Stimulated activated CD8-positive, alpha-beta memory T cell treated with anti-CD3 and anti-CD28 coated beads, Interleukin-4, amount 100 ng/mL, for 24 hours (primary cell): ENCODE measurements around the gene PCNX3.

Source experiments
- DNase-seq: peaks from one replicate; pipeline ENCODE4 v3.0.0-alpha.2; 2020; ENCODE audit warnings: low read depth

PCNX3 gene

GRCh38 chr11:65599216-65599954 lies 16.2 kb upstream of the PCNX3 start:
- no peak for DNase-seq

DNA sequence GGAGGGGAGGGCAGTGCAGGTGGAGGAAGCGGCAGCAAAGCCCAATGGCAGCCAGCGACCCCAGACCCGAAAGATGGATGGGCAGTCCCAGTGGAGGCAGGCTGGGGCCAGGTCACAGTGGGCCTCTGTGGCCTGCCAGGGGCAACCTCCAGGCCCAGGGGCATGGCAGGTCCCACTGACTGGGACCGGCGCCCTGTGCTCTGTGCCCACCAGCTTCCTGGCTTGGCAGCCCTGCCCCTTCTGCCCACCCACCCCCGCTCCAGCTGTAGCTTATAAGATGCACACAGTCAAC lies 15.7 kb upstream of the PCNX3 start:
- no peak for DNase-seq

DNA sequence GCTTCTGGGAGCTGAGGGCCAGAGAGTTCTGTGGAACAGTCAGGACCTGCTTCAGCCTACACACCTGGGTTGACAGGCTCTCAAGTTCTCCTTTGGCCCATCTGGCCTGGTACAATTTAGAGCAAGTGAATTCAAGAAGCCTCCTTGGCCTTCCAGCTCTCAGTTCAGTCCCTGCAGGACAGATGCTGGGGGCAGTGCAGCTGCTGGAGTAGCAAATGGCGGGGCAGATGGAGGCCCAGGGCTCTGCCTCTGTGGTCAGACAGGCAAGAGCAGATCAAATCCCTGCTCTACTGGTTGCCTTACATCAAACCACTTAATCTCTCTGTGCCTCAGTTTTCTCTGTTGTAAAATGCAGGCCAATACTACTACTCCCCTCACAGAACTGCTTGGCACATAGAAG lies 11.3 kb upstream of the PCNX3 start:
- no peak for DNase-seq

- DNase-seq = no peak
Observed at GRCh38 chr11:65606876-65607613, 8.5 kb upstream of the PCNX3 start.

DNA sequence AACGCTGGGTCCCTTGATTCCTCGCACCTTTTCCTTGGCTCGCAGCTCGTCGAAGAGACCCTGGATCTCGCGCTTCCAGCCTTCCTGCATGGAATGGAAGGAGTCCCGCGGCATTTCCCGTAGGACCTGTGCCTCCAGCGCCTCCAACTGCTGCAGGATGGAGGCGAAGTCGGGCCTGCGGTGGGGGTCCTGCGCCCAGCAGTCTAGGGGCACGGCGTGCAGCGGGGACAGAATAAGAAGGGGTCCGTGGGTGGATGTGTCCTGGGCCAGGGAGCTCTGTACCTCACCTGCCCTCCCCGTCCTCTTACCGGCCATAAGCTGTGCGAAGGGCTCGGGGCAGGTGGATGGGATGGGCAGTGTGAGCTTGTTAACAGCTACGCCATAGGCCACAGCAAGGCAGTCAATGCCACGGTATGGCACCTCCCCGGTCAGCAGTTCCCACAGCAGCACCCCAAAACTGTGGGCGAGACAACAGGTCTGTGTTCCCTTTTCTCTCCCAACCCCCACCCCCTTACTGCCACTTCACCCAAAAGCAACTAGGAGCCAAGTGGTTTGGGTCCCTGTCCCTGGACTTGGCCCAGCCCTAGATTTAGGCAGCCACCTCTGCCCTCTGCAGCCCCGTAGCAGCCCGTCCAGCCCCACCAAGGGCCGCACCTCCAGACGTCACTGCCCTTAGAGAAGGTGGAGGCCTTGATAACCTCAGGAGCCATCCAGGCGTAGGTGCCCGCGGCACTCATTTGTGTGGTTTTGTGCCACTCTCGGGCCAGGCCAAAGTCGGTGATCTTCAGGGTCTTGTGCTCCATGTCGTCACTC lies 7.8 kb upstream of the PCNX3 start:
- DNase-seq = no peak

DNA sequence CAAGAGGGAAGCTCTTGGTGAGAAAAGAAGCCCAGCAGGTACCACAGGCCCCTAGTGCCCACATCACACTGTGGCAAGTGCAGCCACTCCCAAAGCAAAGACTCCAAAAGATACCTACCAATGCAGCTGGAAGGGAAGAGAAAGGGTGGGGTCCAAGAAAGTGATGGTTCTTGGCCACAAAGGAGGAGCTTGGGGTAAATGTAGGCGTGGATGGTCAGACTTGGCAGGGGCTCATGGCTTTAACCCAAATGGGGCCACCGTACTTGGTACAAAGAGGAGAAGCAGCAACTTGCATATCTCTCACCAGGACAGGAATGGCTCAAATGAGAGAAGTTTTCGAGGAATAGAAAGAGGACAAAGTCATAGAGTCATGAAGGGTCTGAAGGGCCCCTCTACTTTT lies 6.3 kb upstream of the PCNX3 start:
- no peak for DNase-seq

- no peak for DNase-seq
Observed at GRCh38 chr11:65609665-65610064, 5.9 kb upstream of the PCNX3 start.

DNA sequence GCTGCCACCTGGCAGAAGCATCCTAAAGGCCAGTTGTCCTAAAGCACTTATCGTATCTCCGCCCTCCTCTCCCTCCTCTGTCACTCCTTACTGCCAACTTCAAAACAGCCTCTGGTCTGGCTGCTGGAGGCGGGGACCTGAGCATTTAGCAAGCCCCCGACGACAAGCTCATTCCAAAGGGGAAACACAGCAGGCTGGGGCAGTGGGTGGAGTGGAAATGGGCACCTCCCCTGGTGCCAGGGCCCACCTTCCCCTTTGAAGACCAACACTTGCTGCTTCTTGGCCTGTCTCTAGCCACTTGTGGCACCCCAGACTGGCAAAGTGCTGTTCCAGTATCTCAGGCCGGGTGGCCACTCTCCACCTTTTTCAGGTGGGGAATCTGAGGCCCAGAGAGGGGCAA lies 5.2 kb upstream of the PCNX3 start:
- DNase-seq = no peak

DNA sequence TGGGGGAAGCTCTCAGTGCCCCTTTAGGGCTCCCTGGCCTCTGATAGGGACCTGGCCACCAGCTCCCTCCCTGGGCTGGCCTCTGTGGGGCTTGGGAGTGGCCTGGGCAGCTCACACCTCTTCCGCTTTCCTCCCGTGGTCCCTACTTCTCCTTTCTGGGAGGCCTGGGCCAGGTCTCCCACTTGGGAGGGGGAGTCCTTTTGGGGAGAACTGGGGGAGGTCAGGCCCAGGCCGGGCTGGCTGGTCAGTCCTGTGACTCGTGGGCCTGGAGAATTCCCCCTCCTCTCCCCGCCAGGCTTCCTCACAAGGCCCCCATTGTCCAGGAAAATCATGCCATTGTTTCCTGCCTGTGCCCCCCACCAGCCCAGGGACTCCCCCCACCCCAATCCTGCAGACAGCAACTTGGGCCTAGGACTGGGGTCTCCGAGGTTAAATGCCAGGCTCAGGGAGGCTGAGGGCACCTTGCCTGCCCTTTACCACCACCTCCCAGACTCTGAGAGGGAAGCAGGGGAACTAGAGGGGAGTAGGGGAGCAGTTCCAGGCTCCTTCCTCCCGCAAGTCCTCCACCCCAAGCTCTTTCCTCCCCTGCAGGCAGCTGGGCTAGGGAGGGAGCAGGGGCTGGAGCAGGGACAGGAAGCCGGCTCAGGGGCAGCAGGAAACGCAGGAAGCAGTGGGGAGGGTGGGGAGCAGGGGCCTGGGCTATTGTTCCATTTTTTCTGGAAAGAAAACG lies 4.4 kb upstream of the PCNX3 start:
- DNase-seq = no peak

- no peak for DNase-seq
Observed at GRCh38 chr11:65611758-65612603, 3.6 kb upstream of the PCNX3 start.

DNA sequence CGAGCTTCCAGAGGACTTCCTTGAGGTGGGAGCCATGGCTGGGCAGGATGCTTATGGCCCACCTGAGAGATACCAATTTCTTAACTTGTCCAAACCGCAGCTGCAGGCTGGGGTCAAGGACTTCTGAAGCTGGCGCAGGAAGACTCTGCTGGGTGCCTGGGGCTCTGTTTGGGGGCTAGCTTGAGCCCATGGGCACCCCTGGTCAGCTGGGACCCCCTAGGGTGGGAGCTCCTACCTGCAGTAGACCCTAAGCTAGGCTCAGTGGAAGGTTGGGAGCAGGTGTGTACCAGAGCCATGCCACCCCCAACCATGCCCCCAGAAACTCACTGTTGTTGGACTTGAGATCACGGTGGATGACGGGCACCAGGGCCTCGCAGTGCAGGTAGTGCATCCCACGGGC lies 2.9 kb upstream of the PCNX3 start:
- no peak for DNase-seq

GRCh38 chr11:65613091-65613928 lies 2.3 kb upstream of the PCNX3 start:
- no peak for DNase-seq

DNA sequence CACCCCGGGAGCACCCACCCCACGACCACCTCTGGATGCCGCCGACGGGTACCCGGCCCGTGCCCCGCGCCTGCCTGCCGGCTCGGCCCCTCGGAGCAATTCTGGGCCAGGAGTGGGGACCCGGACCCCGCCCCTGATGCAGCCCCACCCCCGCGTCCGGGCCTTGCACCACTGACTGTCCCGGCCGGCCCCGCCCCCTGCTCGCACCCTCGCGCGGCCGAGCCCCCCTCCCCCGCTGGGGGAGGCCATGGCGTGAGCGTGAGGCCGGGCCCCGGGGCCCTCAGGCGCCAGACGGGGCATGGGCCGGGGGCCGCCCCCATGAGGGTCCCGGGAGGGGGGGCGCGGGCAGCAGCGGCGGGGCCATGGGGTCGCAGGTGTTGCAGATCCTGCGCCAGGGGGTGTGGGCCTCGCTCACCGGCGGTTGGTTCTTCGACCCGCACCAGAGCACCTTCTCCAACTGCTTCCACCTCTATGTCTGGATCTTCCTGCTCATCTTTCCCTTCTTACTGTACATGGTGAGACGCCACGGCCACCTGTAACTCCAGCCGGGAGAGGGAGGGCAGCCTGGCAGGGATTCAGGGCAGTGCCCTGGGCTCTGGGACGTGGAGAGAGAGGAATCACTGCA lies 486 bp downstream of the PCNX3 start:
- DNase-seq = no peak

DNA sequence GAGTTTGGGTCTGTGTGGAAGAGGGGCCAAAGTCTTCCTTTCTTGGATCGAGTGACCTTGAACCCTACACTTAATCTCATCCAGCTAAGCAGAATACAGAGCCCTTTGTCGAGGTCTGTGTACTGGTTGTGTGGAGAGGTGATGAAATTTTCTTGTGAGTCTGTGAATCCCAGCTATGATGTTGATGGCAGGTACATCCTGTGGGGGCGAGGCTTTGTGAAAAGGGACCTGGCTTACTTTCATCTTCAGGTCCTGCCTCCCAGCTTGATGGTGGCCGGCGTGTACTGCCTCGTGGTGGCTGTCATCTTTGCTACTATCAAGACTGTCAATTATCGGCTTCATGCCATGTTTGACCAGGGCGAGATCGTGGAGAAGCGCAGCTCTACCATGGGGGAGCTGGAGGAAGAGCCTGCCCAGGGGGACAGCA lies 1.0 kb downstream of the PCNX3 start:
- DNase-seq = no peak

- no peak for DNase-seq
Observed at GRCh38 chr11:65617136-65617850, 1.7 kb downstream of the PCNX3 start.

DNA sequence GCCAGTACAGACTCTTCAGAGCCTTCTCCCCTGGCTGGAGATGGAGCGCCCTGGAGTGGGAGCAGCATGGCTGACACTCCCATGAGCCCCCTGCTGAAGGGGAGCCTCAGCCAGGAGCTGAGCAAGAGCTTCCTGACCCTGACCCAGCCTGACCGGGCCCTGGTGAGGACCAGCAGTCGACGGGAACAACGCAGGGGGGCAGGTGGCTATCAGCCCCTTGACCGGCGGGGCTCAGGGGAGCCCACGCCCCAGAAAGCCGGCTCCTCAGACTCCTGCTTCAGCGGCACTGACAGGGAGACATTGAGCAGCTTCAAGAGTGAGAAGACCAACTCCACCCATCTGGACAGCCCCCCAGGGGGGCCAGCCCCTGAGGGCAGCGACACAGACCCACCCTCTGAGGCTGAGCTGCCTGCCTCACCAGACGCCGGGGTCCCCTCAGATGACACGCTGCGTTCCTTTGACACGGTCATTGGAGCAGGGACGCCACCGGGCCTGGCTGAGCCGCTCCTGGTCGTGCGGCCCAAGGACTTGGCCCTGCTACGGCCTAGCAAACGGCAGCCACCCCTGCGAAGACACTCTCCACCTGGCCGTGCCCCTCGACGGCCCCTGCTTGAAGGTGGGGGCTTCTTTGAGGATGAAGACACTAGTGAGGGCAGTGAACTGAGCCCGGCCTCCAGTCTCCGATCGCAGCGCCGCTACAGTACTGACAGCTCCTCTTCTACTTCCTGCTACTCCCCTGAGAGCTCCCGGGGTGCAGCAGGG lies 2.6 kb downstream of the PCNX3 start:
- DNase-seq = no peak

DNA sequence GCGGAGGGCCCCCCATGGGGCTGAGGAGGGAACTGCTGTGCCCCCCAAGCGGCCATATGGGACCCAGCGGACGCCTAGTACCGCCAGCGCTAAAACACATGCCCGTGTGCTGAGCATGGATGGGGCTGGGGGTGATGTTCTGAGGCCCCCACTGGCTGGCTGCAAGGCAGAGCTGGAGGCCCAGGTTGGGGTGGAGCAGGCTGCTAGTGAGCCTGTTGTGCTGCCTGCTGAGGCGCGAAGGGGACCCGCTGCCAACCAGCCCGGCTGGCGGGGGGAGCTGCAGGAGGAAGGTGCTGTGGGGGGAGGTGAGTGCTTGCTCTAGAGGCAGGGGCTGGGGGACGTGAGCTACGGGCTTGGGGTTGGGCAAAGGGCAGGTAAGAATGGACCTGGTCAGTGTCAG lies 3.2 kb downstream of the PCNX3 start:
- no peak for DNase-seq

DNA sequence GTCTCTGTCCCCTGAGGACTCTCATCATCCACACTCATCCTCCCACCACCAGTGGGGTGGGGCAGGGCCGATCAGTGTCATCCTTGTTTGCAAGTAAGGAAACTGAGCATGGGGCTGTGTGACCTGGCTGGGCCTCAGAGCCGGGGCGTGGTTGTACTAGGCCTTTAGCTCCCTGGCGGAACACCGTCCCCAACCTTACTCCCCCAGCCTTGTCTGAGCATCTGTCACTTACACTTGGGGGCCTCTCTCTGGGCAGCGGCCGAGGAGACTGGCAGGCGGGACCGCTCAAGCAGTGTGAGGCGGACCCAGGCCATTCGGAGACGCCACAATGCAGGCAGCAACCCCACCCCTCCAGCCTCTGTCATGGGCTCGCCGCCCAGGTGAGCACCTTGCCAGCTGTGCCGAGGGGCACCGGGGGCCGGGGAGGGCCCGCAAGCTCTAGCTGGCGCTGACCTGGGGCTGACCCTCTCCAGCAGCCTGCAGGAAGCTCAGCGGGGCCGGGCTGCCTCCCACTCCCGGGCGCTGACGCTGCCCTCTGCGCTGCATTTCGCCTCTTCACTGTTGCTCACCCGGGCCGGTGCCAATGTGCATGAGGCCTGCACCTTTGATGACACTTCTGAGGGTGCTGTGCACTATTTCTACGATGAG lies 3.8 kb downstream of the PCNX3 start:
- no peak for DNase-seq
